ENCODE data around the gene QRFP.
"Not testable (repeated sequence)": the region's sequence is repeated elsewhere in the genome, so short reads cannot be mapped to it uniquely, and the experiment has no call there.

QRFP gene

DNA sequence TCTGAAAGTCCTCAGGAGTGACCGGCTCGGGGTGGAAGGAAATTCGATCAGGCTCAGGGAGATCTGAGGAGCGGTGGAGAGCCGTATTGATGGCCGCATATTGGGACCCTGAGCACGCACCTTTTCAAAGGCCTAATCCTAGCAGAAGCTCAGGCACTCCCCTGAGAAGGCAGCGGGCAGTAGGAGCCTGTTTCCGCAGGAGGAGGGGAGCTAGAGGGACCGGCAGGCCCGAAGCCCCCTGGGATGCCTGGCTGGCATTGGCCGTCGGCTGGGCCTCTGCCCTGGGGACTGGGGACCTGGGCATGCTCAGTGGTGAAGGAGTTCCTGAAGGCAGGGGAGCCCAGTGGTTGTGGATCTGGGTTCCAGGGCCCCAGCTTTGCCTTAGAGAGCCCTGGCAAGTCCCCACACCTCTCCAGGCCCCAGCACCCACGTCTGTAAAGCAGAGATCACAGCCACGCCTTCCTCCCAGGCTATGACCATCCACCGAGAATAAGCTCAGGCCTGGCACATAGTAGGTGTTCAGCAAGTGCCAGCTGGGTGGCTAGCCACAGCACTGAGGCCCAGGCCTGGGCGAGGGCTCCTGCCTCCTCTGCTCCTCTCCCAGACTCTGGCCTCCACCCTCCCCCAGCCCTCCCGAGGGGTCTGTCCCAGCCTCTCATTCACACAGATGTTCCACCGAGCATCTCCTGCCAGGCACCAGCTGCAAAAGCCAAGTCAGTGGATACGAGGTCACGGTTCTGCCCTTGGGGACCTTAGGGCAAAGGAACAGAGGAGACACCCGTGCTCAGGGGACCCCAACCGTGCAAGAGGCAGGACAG is 17.2 kb upstream of the QRFP start:
- H3K4me1 ChIP-seq (ENCODE audit: low read length) = no peaks in the 10 kb centered on the region
- DNase-seq = no peak
- no peak overlapping the region for H3K27ac ChIP-seq (ENCODE audit: low read length)
- no peaks in the 10 kb centered on the region for H3K36me3 ChIP-seq (replicated peaks; ENCODE audit: insufficient read depth, low read length)
- no peaks in the 10 kb centered on the region for H3K9me2 ChIP-seq (replicated peaks; ENCODE audit: insufficient read depth, low read length)
- H3K4me2 ChIP-seq (ENCODE audit: low read depth, low read length) = no peak overlapping the region; the same call in 1 of the 2 replicates
- no peaks in the 10 kb centered on the region for H3K9me3 ChIP-seq (replicated peaks; ENCODE audit: insufficient read depth, low read length)
- no peaks in the 10 kb centered on the region for H3F3A ChIP-seq (ENCODE audit: insufficient read depth, low read length)
- no peak overlapping the region for H3K4me3 ChIP-seq (ENCODE audit: low read length)
- no peaks in the 10 kb centered on the region for H4K20me1 ChIP-seq (ENCODE audit: insufficient read depth, low read length)
- no peak overlapping the region for H2AFZ ChIP-seq (ENCODE audit: low read length)
- peaks cover 86% of the 10 kb centered on the region for H3K27me3 ChIP-seq (replicated peaks; ENCODE audit: insufficient read depth, low read length)
- no peak overlapping the region for H3K9ac ChIP-seq (ENCODE audit: low read length)
- no peaks in the 10 kb centered on the region for H3K79me2 ChIP-seq (ENCODE audit: low read length)
- TF ChIP-seq EZH2phosphoT487 (IDR thresholded peaks at IDR 0.05; ENCODE audit: low read length) = no peak
- TF ChIP-seq, protein P1, sequence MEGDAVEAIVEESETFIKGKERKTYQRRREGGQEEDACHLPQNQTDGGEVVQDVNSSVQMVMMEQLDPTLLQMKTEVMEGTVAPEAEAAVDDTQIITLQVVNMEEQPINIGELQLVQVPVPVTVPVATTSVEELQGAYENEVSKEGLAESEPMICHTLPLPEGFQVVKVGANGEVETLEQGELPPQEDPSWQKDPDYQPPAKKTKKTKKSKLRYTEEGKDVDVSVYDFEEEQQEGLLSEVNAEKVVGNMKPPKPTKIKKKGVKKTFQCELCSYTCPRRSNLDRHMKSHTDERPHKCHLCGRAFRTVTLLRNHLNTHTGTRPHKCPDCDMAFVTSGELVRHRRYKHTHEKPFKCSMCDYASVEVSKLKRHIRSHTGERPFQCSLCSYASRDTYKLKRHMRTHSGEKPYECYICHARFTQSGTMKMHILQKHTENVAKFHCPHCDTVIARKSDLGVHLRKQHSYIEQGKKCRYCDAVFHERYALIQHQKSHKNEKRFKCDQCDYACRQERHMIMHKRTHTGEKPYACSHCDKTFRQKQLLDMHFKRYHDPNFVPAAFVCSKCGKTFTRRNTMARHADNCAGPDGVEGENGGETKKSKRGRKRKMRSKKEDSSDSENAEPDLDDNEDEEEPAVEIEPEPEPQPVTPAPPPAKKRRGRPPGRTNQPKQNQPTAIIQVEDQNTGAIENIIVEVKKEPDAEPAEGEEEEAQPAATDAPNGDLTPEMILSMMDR (IDR thresholded peaks at IDR 0.05; ENCODE audit: low read length) = no peak
- TF ChIP-seq EZH2 (optimal IDR thresholded peaks at IDR 0.05; ENCODE audit: low read depth, low read length) = no peak

DNA sequence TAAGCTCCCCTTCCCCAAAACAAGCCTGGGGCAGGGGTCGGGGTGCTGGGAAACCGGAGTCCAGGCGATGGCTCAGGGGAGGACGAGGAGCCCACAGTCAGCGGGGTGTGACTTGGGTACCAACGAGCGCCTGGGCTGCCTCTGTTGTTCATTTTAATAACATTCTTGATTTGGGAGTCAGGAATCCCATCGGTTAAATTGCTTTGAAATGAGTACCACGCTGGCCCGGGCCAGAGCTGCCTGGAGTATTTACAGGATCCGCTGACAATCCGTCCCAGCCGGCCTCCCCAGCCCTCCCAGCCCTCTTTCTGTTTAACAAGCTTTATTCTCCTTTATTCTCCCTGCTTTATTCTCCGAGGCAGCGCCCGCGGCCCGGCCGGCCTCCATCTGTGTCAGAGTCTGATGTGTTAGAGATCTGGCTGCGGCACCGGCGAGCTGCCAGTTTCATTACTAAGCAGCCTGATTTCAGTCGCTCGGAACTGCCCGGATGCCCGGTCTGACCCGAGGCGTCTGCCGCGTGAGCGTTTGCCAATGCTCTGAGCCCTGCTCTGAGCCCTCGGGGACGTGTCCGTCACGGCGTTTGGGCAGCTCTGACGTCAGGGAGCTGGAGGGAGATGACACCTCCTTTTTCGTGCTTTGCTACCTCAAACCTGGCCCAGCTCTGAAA is 16.5 kb upstream of the QRFP start:
- Histone ChIP-seq H3K9ac (ENCODE audit: low read length) (no peak overlapping the region), H3K27ac (ENCODE audit: low read length) (no peak overlapping the region), H3K79me2 (ENCODE audit: low read length) (no peaks in the 10 kb centered on the region), H3K9me2 (replicated peaks; ENCODE audit: insufficient read depth, low read length) (no peaks in the 10 kb centered on the region), H3K27me3 (replicated peaks; ENCODE audit: insufficient read depth, low read length) (peaks cover 86% of the 10 kb centered on the region), H3K4me3 (ENCODE audit: low read length) (no peak overlapping the region), H3K4me2 (ENCODE audit: low read depth, low read length) (no peak overlapping the region; the same call in 1 of the 2 replicates), H3K9me3 (replicated peaks; ENCODE audit: insufficient read depth, low read length) (no peaks in the 10 kb centered on the region), H3F3A (ENCODE audit: insufficient read depth, low read length) (no peaks in the 10 kb centered on the region), H4K20me1 (ENCODE audit: insufficient read depth, low read length) (no peaks in the 10 kb centered on the region), H2AFZ (ENCODE audit: low read length) (no peak overlapping the region), H3K4me1 (ENCODE audit: low read length) (no peaks in the 10 kb centered on the region), H3K36me3 (replicated peaks; ENCODE audit: insufficient read depth, low read length) (no peaks in the 10 kb centered on the region)
- no peak for DNase-seq
- TF ChIP-seq EZH2 (optimal IDR thresholded peaks at IDR 0.05; ENCODE audit: low read depth, low read length) (no peak), EZH2phosphoT487 (IDR thresholded peaks at IDR 0.05; ENCODE audit: low read length) (no peak)
- TF ChIP-seq, protein P1 (IDR thresholded peaks at IDR 0.05; ENCODE audit: low read length) = no peak

DNA sequence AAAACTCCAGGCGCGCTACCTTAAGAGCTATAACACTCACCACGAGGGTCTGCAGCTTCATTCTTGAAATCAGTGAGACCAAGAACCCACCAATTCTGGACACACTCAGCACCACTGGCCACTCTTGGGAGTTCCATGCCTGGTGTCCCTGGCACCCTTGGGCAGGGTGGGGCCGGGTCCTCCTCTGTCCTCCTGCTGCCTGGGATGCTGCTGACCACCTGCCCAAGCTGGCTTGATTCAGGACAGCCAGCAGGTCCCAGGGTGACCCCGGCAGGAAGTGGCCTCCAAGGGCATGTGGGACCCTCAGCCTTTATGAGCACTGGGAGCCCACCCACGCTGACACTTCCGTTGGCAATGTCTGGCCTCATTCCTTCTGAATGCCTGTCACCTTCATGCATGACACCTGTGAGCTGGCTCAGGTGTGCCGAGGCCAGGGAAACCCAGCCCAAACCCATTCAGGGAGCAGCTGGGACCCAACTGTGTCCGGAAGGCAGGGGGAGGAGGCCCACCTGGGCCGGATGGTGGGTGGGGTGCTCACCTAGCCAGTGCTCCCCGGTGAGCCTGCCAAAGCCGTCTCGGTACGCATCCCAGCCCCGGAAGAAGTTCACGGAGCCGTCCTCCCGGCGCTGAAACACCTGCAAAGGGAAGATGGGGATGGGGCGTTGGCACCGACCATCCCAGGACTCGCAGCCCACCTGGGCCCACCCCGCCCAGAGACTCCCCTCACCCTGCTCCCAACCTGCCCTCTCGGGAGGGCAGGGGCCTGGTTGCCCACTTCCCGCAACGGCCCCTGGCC is 14.8 kb upstream of the QRFP start:
- TF ChIP-seq, protein P1 (IDR thresholded peaks at IDR 0.05; ENCODE audit: low read length) = no peak
- TF ChIP-seq EZH2 (optimal IDR thresholded peaks at IDR 0.05; ENCODE audit: low read depth, low read length) = no peak
- TF ChIP-seq EZH2phosphoT487 (IDR thresholded peaks at IDR 0.05; ENCODE audit: low read length) = no peak
- Histone ChIP-seq H3K9ac (ENCODE audit: low read length) (no peak overlapping the region), H3K4me2 (ENCODE audit: low read depth, low read length) (no peak overlapping the region), H4K20me1 (ENCODE audit: insufficient read depth, low read length) (no peaks in the 10 kb centered on the region), H3K4me3 (ENCODE audit: low read length) (no peak overlapping the region), H3K9me3 (replicated peaks; ENCODE audit: insufficient read depth, low read length) (no peaks in the 10 kb centered on the region), H3K79me2 (ENCODE audit: low read length) (no peaks in the 10 kb centered on the region), H3K9me2 (replicated peaks; ENCODE audit: insufficient read depth, low read length) (no peaks in the 10 kb centered on the region), H2AFZ (ENCODE audit: low read length) (no peak overlapping the region), H3F3A (ENCODE audit: insufficient read depth, low read length) (no peaks in the 10 kb centered on the region), H3K4me1 (ENCODE audit: low read length) (no peaks in the 10 kb centered on the region), H3K27me3 (replicated peaks; ENCODE audit: insufficient read depth, low read length) (peaks cover 85% of the 10 kb centered on the region), H3K36me3 (replicated peaks; ENCODE audit: insufficient read depth, low read length) (no peaks in the 10 kb centered on the region), H3K27ac (ENCODE audit: low read length) (no peak overlapping the region)
- no peak for DNase-seq

DNA sequence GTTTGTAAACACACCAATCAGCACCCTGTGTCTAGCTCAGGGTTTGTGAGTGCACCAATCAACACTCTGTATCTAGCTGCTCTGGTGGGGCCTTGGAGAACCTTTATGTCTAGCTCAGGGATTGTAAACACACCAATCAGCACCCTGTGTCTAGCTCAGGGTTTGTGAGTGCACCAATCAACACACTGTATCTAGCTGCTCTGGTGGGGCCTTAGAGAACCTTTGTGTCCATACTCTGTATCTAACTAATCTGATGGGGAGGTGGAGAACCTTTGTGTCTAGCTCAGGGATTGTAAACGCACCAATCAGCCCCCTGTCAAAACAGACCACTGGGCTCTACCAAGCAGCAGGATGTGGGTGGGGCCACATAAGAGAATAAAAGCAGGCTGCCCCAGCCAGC is 14.1 kb upstream of the QRFP start:
- H3K9me3 ChIP-seq (replicated peaks; ENCODE audit: insufficient read depth, low read length); H3K9me2 ChIP-seq (replicated peaks; ENCODE audit: insufficient read depth, low read length); H3K36me3 ChIP-seq (replicated peaks; ENCODE audit: insufficient read depth, low read length); H3K27ac ChIP-seq (ENCODE audit: low read length); H2AFZ ChIP-seq (ENCODE audit: low read length); DNase-seq; H3K79me2 ChIP-seq (ENCODE audit: low read length); H3K9ac ChIP-seq (ENCODE audit: low read length); H4K20me1 ChIP-seq (ENCODE audit: insufficient read depth, low read length); H3K4me3 ChIP-seq (ENCODE audit: low read length); H3F3A ChIP-seq (ENCODE audit: insufficient read depth, low read length); H3K4me1 ChIP-seq (ENCODE audit: low read length); H3K4me2 ChIP-seq (ENCODE audit: low read depth, low read length): not testable (repeated sequence)
- peaks cover 85% of the 10 kb centered on the region for H3K27me3 ChIP-seq (replicated peaks; ENCODE audit: insufficient read depth, low read length)

DNA sequence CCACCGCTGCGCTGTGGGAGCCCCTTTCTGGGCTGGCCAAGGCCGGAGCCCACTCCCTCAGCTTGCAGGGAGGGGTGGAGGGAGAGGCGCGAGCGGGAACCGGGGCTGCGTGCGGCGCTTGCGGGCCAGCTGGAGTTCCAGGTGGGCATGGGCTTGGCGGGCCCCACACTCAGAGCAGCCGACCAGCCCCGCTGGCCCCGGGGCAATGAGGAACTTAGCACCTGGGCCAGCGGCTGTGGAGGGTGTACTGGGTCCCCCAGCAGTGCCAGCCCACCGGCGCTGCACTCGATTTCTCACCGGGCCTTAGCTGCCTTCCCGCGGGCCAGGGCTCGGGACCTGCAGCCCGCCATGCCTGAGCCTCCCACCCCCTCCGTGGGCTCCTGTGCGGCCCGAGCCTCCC is 13.4 kb upstream of the QRFP start:
- not testable (repeated sequence) for H3K9ac ChIP-seq (ENCODE audit: low read length); H2AFZ ChIP-seq (ENCODE audit: low read length); H3K79me2 ChIP-seq (ENCODE audit: low read length); H3K36me3 ChIP-seq (replicated peaks; ENCODE audit: insufficient read depth, low read length); H3K4me3 ChIP-seq (ENCODE audit: low read length); H3K9me2 ChIP-seq (replicated peaks; ENCODE audit: insufficient read depth, low read length); H3K9me3 ChIP-seq (replicated peaks; ENCODE audit: insufficient read depth, low read length); DNase-seq; H3K4me2 ChIP-seq (ENCODE audit: low read depth, low read length); H3F3A ChIP-seq (ENCODE audit: insufficient read depth, low read length); H4K20me1 ChIP-seq (ENCODE audit: insufficient read depth, low read length); H3K27ac ChIP-seq (ENCODE audit: low read length); H3K4me1 ChIP-seq (ENCODE audit: low read length)
- H3K27me3 ChIP-seq (replicated peaks; ENCODE audit: insufficient read depth, low read length) = peaks cover 85% of the 10 kb centered on the region
